Lung (tissue), 12 donors: Measurements from ENCODE around the gene PARD3. TPM values are rescaled to one million over a fixed set of nuclear protein-coding genes. Genes with fewer than 3 reads are reported as not detected.
"Not testable (repeated sequence)": the region's sequence is repeated elsewhere in the genome, so short reads cannot be mapped to it uniquely, and the experiment has no call there.

ENCODE experiments used
- ATAC-seq: fragments of 200-7000 bp; cut with Tn5 transposase; one replicate; pipeline ENCODE4 v1.9.1; 2020; ENCODE audit warnings: moderate number of reproducible peaks; ENCODE audit not compliant: insufficient read depth, low FRiP score
- DNase-seq, 3 donors: peaks; one replicate each; pipeline ENCODE4 v3.0.0-alpha.2; 2013 to 2017
- H3K27ac ChIP-seq, 2 donors: one replicate each; pipeline ENCODE4 v1.5.1; 2013; ENCODE audit warnings: mild to moderate bottlenecking in 2 of 2, moderate library complexity in 2 of 2, control low read depth in 1 of 2, inconsistent platforms in 1 of 2, low read depth in 1 of 2, low read length in 1 of 2
- H3K27me3 ChIP-seq, 3 donors: one replicate each; pipeline ENCODE4 v1.5.1; 2013; ENCODE audit warnings: low read length in 2 of 3; ENCODE audit not compliant: control insufficient read depth in 3 of 3, insufficient read depth in 3 of 3
- H3K36me3 ChIP-seq, 4 donors: one replicate each; pipeline ENCODE4 v1.5.1; 2013; ENCODE audit warnings: low read length in 4 of 4, mild to moderate bottlenecking in 1 of 4, moderate library complexity in 1 of 4; ENCODE audit not compliant: control insufficient read depth in 4 of 4, insufficient read depth in 4 of 4
- H3K4me1 ChIP-seq, 5 donors: one replicate each; pipeline ENCODE4 v1.5.1; 2013; ENCODE audit warnings: low read length in 5 of 5, mild to moderate bottlenecking in 2 of 5, moderate library complexity in 1 of 5; ENCODE audit not compliant: control insufficient read depth in 5 of 5, insufficient read depth in 5 of 5
- H3K4me3 ChIP-seq: one replicate; pipeline ENCODE4 v1.5.1; 2013; ENCODE audit warnings: mild to moderate bottlenecking, control low read depth, moderate library complexity
- H3K9ac ChIP-seq, 2 donors: one replicate each; pipeline ENCODE4 v1.5.1; 2013; ENCODE audit warnings: low read length in 2 of 2, control low read depth in 1 of 2; ENCODE audit not compliant: insufficient read depth in 1 of 2
- H3K9me3 ChIP-seq, 4 donors: one replicate each; pipeline ENCODE4 v1.5.1; 2013; ENCODE audit warnings: low read length in 3 of 4, mild to moderate bottlenecking in 1 of 4, moderate library complexity in 1 of 4; ENCODE audit not compliant: control insufficient read depth in 4 of 4, insufficient read depth in 3 of 4
- WGBS, 2 donors: extraction: QIAGEN DNeasy Blood & Tissue Kit; methylation state at CpG; one replicate each; pipeline ENCODE4 v1.1.7; 2013; 5-methylcytosine and 5-hydroxymethylcytosine counted together
- polyA plus RNA-seq, 2 donors: library from polyadenylated mRNA; stranded (reverse); fragments of 200-250 nt; gene quantifications; one replicate each; pipeline ENCODE4 v1.2.1, GENCODE V29; 2013
- total RNA-seq, 2 donors: library from RNA; depleted of rRNA in 1 of 2; stranded (reverse); fragments of >200 nt in 1 of 2; gene quantifications; one replicate each; pipeline ENCODE4 v1.2.1, GENCODE V29; 2014 to 2021
- TF ChIP-seq, protein P1 (sequence below): IDR thresholded peaks from 2 replicates; pipeline ENCODE4 v1.5.1; 2012; ENCODE audit warnings: mild to moderate bottlenecking; ENCODE audit errors: control extremely low read depth, extremely low read depth
- donor health status: control.
- donor health status: control.
- donor health status: Bipolar disorder and iron deficiency.
- donor health status: healthy.
- donor health status: DM: yes; HTN: yes; CAD: no.

Gene PARD3
- total and polyA plus RNA-seq, 4 donors, result 10.3 to 69.2 (median 27.6) TPM

DNA sequence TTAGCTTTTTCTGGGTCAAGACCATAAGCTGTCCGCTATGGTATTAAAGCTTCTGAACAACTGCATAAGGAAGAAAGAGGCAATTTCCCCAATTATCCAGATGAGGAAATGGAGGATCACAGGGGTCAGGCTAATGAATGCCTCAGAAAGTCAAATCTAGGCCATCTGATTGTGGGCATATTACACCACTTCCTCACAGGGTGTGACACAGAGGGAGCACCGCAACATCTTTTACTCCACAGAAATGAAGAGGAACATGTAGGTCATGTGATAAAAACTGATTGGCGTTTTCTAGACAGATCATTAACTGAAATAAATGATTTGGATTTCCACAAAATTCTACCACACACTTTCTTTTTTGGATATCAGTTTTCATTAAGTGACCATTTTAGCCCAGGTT lies 384.4 kb downstream of the PARD3 start:
- DNase-seq (no peak), ATAC-seq (no peak)
- 42 to 71% methylated on average over 3 of the region's 3 CpGs for WGBS, 2 donors

DNA sequence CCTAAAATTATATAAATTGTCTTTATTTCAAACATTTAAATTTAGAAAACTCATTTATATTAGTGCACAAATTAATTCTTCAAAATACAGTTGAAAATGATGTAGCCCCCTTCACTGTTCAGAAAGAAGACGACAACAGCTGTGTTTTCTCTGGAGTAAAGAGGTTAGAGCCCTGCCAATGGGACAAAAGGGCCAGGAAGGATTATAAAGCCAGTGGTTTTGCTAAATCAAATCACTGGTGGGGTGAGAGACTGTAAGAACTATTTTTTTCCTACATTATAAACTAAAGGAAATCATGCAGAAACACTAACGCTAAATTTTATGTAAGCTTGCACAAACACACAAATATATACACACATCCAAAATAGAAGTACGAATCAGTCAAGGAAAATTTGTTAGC lies 386.6 kb downstream of the PARD3 start:
- TF ChIP-seq, protein P1, sequence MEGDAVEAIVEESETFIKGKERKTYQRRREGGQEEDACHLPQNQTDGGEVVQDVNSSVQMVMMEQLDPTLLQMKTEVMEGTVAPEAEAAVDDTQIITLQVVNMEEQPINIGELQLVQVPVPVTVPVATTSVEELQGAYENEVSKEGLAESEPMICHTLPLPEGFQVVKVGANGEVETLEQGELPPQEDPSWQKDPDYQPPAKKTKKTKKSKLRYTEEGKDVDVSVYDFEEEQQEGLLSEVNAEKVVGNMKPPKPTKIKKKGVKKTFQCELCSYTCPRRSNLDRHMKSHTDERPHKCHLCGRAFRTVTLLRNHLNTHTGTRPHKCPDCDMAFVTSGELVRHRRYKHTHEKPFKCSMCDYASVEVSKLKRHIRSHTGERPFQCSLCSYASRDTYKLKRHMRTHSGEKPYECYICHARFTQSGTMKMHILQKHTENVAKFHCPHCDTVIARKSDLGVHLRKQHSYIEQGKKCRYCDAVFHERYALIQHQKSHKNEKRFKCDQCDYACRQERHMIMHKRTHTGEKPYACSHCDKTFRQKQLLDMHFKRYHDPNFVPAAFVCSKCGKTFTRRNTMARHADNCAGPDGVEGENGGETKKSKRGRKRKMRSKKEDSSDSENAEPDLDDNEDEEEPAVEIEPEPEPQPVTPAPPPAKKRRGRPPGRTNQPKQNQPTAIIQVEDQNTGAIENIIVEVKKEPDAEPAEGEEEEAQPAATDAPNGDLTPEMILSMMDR, result no peak
- no peaks in the 10 kb centered on the region for H3K9me3 ChIP-seq
- no peak overlapping the region for H3K4me3 ChIP-seq
- no peak overlapping the region for H3K9ac ChIP-seq
- no peaks in the 10 kb centered on the region for H3K27me3 ChIP-seq
- no peak overlapping the region for H3K27ac ChIP-seq
- 30 to 56% methylated on average over 3 of the region's 3 CpGs for WGBS, 2 donors
- ATAC-seq (no peak), DNase-seq (peak in 2 of 3 donors; percentile 50 to 69)
- H3K36me3 ChIP-seq, result no peaks in the 10 kb centered on the region
- peaks cover 0 to 15% (median 0%) of the 10 kb centered on the region in 5 donors for H3K4me1 ChIP-seq

More for the DNA sequence above, 384.4 kb downstream of the PARD3 start:
- Histone ChIP-seq H3K27ac (no peak overlapping the region), H3K27me3 (no peaks in the 10 kb centered on the region), H3K4me3 (no peak overlapping the region), H3K36me3 (no peaks in the 10 kb centered on the region), H3K9me3 (no peaks in the 10 kb centered on the region), H3K9ac (no peak overlapping the region), H3K4me1 (peaks cover 0 to 25% (median 3%) of the 10 kb centered on the region in 5 donors)
- TF ChIP-seq, protein P1, result no peak

DNA sequence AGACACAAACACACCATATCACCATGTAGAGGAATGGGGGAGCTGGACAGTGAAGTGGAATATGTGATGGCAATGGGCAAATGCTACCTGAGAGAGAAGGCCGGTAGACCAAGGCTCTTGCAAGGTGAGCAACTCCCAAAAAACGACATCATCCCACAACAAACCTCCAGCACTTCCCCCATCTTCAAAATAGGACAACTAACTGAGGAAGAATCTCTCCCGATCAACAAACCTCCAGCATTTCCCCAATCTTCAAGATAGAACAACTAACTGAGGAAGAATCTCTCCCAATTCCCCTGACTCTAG lies 387.2 kb downstream of the PARD3 start:
- Histone ChIP-seq H3K9ac (no peak overlapping the region), H3K36me3 (no peaks in the 10 kb centered on the region), H3K4me3 (no peak overlapping the region), H3K27me3 (no peaks in the 10 kb centered on the region), H3K9me3 (no peaks in the 10 kb centered on the region), H3K27ac (no peak overlapping the region), H3K4me1 (peaks cover 0 to 15% (median 0%) of the 10 kb centered on the region in 5 donors)
- WGBS, 2 donors, result 88 to 89% methylated on average over 3 of the region's 3 CpGs
- no peak for DNase-seq
- TF ChIP-seq, protein P1, result no peak
- ATAC-seq, result no peak

DNA sequence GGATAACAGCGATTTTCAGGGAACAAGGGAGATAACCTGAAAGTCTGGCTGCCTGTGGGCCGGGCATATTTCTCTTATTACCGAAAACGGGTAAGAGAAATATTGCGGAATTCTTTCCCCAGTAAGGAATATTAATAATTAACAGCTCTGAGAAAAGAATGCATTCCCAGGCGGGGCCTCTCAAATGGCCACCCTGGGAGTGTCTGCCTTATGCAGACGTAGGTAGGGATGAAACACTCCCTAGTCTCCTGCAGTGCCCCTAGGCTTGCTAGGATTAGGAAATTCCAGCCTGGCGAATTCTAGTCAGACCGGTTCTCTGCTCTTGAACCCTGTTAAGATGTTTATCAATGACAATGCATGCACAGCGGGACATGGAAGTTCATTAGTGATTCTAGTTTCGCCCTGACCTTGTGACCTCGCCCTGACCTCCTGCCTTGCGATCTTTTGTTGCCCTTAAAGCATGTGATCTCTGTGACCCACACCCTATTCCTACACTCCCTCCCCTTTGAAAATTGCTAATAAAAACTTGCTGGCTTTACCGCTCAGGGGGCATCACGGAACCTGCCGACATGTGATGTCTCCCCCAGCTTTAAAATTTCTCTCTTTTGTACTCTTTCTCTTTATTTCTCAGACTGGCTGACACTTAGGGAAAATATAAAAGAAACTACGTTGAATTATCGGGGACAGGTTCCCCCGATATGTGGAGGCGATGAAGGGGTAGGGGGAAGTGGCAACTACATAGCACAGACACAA lies 387.8 kb downstream of the PARD3 start:
- DNase-seq, H3K36me3 ChIP-seq, H3K9ac ChIP-seq, ATAC-seq, H3K27me3 ChIP-seq, H3K4me3 ChIP-seq, H3K27ac ChIP-seq, H3K9me3 ChIP-seq: not testable (repeated sequence)
- peaks cover 0 to 11% (median 0%) of the 10 kb centered on the region in 5 donors for H3K4me1 ChIP-seq
- whole genome bisulfite sequencing, 2 donors, result 75 to 90% methylated on average over 20 of the region's 20 CpGs

DNA sequence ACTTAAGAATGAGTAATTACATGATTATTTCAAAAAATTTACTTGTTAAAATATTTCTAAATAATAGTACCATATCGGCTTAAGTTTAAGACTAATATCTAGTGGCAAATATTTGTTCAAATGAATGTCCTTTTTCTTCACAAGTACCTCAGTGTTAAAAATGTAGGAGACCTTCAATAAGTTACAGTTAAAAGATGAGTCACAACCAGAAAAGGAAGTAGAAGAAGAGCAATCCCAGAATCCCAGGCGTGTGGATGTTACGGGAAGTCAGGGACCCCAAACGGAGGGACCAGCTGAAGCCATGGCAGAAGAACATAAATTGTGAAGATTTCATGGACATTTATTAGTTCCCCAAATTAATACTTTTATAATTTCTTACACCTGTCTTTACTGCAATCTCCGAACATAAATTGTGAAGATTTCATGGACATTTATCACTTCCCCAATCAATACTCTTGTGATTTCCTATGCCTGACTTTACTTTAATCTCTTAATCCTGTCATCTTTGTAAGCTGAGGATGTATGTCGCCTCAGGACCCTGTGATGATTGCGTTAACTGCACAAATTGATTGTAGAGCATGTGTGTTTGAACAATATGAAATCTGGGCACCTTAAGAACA lies 388.4 kb downstream of the PARD3 start:
- not testable (repeated sequence) for ATAC-seq, DNase-seq, H3K36me3 ChIP-seq, H3K9me3 ChIP-seq, H3K27ac ChIP-seq, H3K9ac ChIP-seq, H3K4me3 ChIP-seq, H3K27me3 ChIP-seq
- WGBS, 2 donors, result 88 to 95% methylated on average over 7 of the region's 7 CpGs
- peaks cover 0 to 11% (median 0%) of the 10 kb centered on the region in 5 donors for H3K4me1 ChIP-seq
